Urothelium cell line (cell line): Measurements from ENCODE around the gene RIN3.
"Not testable (repeated sequence)": the region's sequence is repeated elsewhere in the genome, so short reads cannot be mapped to it uniquely, and the experiment has no call there.

Experiments used
- DNase-seq: peaks from one replicate; pipeline ENCODE4 v3.0.0; 2011; ENCODE audit warnings: low spot score, mixed read lengths
- FAIRE-seq: peaks from 2 replicates; lab custom pipeline; 2011; peaks lifted over from hg19 to GRCh38; lab: Jason Lieb, UNC

Gene RIN3

DNA sequence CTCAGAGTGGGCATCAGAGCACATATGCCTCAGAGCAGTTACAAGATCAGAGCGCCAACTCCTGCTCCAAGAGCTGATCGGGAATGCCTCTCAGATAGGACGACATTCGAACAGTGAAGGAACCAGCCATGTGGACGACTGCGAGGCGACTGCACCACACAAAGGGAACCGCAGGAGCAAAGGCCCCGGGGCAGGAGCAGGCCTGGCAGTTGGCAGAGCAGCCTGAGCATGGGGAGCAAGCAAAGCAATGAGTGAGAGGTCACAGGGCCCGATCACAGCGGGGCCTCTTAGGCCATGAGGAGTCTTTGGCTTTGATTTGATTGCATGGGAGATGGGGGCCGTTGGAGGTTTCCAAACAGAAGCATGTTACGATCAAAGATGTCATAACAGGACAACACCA lies 144.6 kb downstream of the RIN3 start:
- DNase-seq, result no peak
- no peak for FAIRE-seq

- no peak for FAIRE-seq
- no peak for DNase-seq
These were observed 145.1 kb downstream of the RIN3 start for GRCh38 chr14:92658684-92659083.

- no peak for FAIRE-seq
- no peak for DNase-seq
These were observed 146.4 kb downstream of the RIN3 start for GRCh38 chr14:92659765-92660561.

DNA sequence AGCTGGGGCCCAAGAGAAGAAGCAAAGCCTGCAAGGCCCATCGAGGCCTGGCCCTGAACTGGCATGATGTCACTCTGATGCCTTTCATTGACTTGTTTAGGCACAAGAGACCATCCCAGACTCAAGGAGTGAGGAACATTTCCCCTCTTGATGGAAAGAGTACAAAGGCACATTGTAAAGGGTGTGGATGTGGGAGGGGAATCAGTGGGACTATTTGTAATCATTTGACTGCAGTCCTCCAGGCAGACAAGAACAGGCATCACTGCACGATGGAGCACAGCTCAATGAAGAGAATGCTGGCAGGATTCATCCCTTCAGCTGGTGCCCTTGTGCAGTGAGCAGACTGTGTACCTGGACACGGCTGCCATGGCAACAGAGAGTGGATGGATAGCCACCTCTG lies 147.0 kb downstream of the RIN3 start:
- FAIRE-seq (no peak), DNase-seq (no peak)

- DNase-seq, result no peak
- FAIRE-seq, result no peak
These were observed 149.5 kb downstream of the RIN3 start for GRCh38 chr14:92663049-92663448.

- FAIRE-seq (no peak), DNase-seq (no peak)
These were observed 152.1 kb downstream of the RIN3 start for GRCh38 chr14:92665661-92666110.

GRCh38 chr14:92666251-92666650 lies 152.7 kb downstream of the RIN3 start:
- FAIRE-seq, result no peak
- DNase-seq, result no peak

- no peak for DNase-seq
- FAIRE-seq, result no peak
These were observed 154.8 kb downstream of the RIN3 start for GRCh38 chr14:92668276-92668973.

DNA sequence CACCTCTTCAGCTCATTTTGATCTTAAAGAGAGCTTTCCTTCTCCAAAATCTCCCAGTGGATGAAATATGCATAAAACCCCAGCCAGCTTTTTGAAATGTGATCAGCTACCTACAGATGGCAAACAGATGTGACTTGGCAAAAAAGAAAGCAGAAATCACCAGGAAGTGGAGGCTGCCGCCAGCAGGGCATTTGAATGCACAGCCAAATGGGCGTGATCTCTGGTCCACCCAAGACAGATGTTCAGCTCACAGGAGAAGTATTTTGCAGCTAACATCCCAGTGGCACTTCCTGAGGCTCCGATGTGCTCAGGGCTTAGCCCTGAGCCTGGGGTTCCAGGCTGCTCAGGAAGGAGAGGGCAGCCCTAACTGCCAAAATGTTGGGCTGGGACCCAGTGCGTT lies 156.6 kb downstream of the RIN3 start:
- DNase-seq (no peak), FAIRE-seq (no peak)

GRCh38 chr14:92670643-92671366 lies 157.2 kb downstream of the RIN3 start:
- FAIRE-seq, result no peak
- DNase-seq, result no peak

DNA sequence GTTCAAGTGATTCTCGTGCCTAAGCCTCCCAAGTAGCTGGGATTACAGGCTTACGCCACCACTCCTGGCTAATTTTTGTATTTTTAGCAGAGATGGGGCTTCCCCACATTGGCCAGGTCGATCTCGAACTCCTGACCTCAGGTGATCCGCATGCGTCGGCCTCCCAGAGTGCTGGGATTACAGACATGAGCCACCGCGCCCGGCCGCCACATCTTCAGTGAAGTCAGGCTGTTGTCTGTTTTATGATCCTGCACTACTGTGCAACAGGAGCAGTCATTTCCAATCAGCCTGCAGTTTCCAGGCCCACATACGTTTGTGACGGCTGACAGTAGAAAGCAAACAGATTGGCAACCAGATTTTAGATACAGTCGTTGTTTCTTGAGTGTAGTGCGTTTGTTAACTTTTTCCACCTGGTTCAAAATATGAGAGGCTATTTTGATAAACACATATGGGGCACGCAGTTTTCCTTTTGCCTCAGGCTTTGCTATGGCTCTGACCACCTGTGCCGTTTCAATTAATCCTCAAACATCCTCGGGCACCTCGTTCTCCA lies 160.1 kb downstream of the RIN3 start:
- DNase-seq (no peak), FAIRE-seq (no peak)

- no peak for FAIRE-seq
- DNase-seq, result no peak
These were observed 161.8 kb downstream of the RIN3 start for GRCh38 chr14:92675421-92675820.

DNA sequence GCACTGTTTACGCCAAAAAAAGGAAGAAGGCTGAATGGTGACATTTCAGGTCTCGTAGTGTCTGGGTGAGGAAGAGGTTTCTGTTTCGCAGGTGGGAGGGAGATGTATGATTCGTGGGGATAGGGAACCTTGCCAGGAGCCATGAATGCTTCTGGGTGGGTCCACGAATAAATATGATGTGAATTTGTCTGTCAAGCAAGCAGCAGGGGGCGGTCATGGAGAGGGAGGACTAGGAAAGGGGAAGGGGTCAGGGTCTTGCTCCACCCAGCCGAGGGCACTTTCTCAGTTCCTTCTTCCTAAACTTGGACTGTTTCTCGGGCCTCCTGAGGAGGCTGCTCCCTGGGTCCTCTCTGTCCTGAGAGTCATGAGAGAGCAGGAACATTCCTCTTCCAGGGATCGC lies 162.4 kb downstream of the RIN3 start:
- no peak for FAIRE-seq
- no peak for DNase-seq

GRCh38 chr14:92676403-92677086 lies 163.0 kb downstream of the RIN3 start:
- no peak for DNase-seq
- no peak for FAIRE-seq

DNA sequence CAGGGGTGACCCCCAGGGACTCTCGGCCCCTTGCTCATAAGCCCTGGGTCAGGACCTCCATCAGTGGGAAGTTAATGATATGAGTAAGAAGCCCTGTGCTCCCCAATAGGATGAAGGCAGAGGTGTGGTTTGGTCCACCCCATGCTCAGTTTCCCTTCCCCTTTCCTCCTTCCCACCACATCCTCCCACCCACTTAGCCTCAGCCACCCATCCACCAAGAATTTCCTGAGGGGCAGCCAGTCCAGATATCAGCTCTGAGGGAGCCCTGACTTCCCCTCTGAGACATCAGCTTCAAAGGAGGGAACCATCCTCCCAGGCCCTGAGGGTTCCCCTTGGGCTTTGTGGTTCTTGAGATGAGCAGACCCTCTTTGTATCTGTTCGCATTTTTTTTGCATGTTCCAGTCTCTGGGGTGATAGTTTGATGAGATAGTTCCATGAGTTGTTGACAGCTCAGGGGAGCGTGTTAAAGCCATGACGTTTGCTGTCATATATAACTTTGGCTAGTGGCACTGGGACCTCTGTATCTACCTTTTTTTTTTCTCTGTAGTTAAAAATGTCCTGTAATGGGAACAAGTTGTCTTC lies 163.6 kb downstream of the RIN3 start:
- no peak for FAIRE-seq
- no peak for DNase-seq

GRCh38 chr14:92677955-92678354 lies 164.4 kb downstream of the RIN3 start:
- no peak for FAIRE-seq

DNA sequence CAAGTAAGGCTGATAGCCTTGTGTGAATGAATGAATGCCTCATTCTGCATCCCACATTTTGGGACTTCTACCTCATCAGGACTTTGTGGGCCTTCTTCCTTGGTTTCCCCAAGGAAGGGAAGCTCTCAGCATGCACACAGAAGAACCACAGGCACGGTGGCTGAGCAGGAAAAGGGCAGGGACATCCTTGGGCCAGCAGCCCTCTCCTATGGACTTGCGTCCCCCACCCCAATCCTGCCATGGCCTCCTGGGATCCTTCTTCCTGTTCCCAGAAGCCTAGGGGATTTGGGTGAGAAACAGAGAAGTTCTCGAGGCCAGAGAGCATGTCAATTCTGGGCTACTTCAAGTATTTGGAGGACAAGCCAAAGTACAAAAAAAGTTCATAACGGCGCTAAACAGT lies 165.2 kb downstream of the RIN3 start:
- FAIRE-seq, result no peak
- no peak for DNase-seq

More at GRCh38 chr14:92677955-92678354, 164.4 kb downstream of the RIN3 start:
- DNase-seq, result no peak

- DNase-seq (no peak), FAIRE-seq (no peak)
These were observed 165.7 kb downstream of the RIN3 start for GRCh38 chr14:92679246-92679645.

- not testable (repeated sequence) for DNase-seq, FAIRE-seq
These were observed 166.7 kb downstream of the RIN3 start for GRCh38 chr14:92680330-92680729.
